ENCODE data around the gene CNTNAP2. TPM values are rescaled to one million over a fixed set of nuclear protein-coding genes. Genes with fewer than 3 reads are reported as not detected.
A peak's percentile ranks its signal among the peaks of the same experiment; 100 is the strongest.

CNTNAP2 gene
- total RNA-seq, 4 donors from 2014 or later = 0.42 TPM; not detected in 3

GRCh38 chr7:147859033-147859432 is 1742.4 kb downstream of the CNTNAP2 start:
- no peaks in the 10 kb centered on the region for H3K36me3 ChIP-seq
- H3K27me3 ChIP-seq = no peaks in the 10 kb centered on the region
- 57 to 61% methylated on average over 4 of the region's 4 CpGs for WGBS, 2 donors
- peak overlapping the region in 1 of 4 donors; percentile 6 for H3K27ac ChIP-seq
- TF ChIP-seq, protein P1, sequence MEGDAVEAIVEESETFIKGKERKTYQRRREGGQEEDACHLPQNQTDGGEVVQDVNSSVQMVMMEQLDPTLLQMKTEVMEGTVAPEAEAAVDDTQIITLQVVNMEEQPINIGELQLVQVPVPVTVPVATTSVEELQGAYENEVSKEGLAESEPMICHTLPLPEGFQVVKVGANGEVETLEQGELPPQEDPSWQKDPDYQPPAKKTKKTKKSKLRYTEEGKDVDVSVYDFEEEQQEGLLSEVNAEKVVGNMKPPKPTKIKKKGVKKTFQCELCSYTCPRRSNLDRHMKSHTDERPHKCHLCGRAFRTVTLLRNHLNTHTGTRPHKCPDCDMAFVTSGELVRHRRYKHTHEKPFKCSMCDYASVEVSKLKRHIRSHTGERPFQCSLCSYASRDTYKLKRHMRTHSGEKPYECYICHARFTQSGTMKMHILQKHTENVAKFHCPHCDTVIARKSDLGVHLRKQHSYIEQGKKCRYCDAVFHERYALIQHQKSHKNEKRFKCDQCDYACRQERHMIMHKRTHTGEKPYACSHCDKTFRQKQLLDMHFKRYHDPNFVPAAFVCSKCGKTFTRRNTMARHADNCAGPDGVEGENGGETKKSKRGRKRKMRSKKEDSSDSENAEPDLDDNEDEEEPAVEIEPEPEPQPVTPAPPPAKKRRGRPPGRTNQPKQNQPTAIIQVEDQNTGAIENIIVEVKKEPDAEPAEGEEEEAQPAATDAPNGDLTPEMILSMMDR (IDR thresholded peaks at IDR 0.05) = no peak
- TF ChIP-seq POLR2A (IDR thresholded peaks at IDR 0.05) (no peak), EP300 (IDR thresholded peaks at IDR 0.05) (no peak)
- no peak for DNase-seq (ENCODE audit: low spot score in 2 of 2)
- H3K9me3 ChIP-seq = peaks cover 0 to 2% (median 0%) of the 10 kb centered on the region in 4 donors
- H3K4me1 ChIP-seq = peaks cover 0 to 5% (median 0%) of the 10 kb centered on the region in 4 donors
- no peak overlapping the region for H3K4me3 ChIP-seq

GRCh38 chr7:147859486-147859885 is 1742.9 kb downstream of the CNTNAP2 start:
- TF ChIP-seq POLR2A (IDR thresholded peaks at IDR 0.05) = no peak
- no peak for TF ChIP-seq EP300 (IDR thresholded peaks at IDR 0.05)
- TF ChIP-seq, protein P1 (IDR thresholded peaks at IDR 0.05) = no peak
- H3K9me3 ChIP-seq = peaks cover 0 to 2% (median 0%) of the 10 kb centered on the region in 4 donors

DNA sequence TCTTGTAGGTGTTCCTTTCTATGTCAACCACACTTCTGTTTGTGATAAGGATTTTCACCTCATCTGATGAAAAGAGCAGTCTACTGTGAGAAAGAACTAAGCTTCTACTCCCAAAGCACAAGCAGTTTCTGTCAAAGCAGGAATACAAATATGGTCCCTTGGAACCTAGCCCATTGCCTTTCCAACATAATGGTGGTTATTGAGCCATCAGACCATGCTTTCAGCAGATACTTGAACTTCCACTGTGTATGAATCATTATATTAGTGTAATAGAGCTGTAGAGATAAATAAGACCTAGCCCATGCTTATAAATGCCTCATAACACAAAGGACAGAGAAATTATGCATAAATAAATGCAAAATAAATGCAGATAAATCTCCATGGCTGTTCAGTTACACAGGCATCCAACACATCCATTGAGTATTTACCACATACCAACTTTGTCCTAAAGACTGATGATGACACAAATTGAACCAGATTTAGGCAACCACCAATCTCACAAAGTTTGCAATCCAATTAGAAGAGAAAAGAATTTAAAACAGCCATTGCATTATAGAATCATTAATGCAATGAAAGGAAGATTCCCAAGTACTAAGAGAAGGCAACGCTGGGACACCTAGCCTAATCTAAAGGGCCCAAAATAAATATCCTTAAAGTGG is 1744.6 kb downstream of the CNTNAP2 start:
- Histone ChIP-seq H3K9me3 (peaks cover 0 to 2% (median 0%) of the 10 kb centered on the region in 4 donors), H3K4me3 (no peak overlapping the region), H3K36me3 (no peaks in the 10 kb centered on the region), H3K4me1 (peaks cover 0 to 5% (median 0%) of the 10 kb centered on the region in 4 donors), H3K27me3 (no peaks in the 10 kb centered on the region), H3K27ac (peak overlapping the region in 1 of 4 donors; percentile 11)
- TF ChIP-seq, protein P1 (IDR thresholded peaks at IDR 0.05) = no peak
- TF ChIP-seq POLR2A (IDR thresholded peaks at IDR 0.05) (no peak), EP300 (IDR thresholded peaks at IDR 0.05) (no peak)
- DNase-seq (ENCODE audit: low spot score in 2 of 2) = no peak
- 71 to 75% methylated on average over 1 of the region's 1 CpG for WGBS, 2 donors

More at GRCh38 chr7:147859486-147859885, 1742.9 kb downstream of the CNTNAP2 start:
- Histone ChIP-seq H3K27ac (no peak overlapping the region), H3K4me1 (peaks cover 0 to 5% (median 0%) of the 10 kb centered on the region in 4 donors), H3K4me3 (no peak overlapping the region), H3K27me3 (no peaks in the 10 kb centered on the region), H3K36me3 (no peaks in the 10 kb centered on the region)
- no peak for DNase-seq (ENCODE audit: low spot score in 2 of 2)

DNA sequence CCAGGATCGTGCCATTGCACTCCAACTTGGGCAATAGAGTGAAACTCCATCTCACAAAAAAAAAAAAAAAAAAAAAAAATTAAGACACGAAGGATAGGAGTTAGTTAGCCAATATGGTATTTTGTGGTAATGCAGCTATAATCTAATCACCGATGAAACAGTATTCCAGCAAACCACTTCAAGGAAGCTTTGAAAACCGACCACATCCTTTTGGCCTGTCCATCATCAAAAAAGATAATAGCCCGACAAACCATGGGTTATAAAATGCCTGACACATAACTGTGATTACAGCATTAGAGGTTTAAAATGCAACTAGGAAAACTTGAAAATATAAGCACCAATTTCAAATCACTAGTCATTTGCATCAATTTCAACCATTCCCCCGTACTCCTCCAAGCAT is 1745.3 kb downstream of the CNTNAP2 start:
- H3K4me3 ChIP-seq = no peak overlapping the region
- H3K36me3 ChIP-seq = no peaks in the 10 kb centered on the region
- no peak for DNase-seq (ENCODE audit: low spot score in 2 of 2)
- H3K9me3 ChIP-seq = peaks cover 0 to 2% (median 0%) of the 10 kb centered on the region in 4 donors
- WGBS, 2 donors = 81 to 84% methylated on average over 6 of the region's 6 CpGs
- H3K4me1 ChIP-seq = peaks cover 0 to 5% (median 0%) of the 10 kb centered on the region in 4 donors
- no peak overlapping the region for H3K27ac ChIP-seq
- no peak for TF ChIP-seq POLR2A (IDR thresholded peaks at IDR 0.05)
- TF ChIP-seq EP300 (IDR thresholded peaks at IDR 0.05) = no peak
- TF ChIP-seq, protein P1 (IDR thresholded peaks at IDR 0.05) = no peak
- no peaks in the 10 kb centered on the region for H3K27me3 ChIP-seq

- 48 to 53% methylated on average over 2 of the region's 2 CpGs for WGBS, 2 donors
Measured at GRCh38 chr7:147869456-147869855, 1752.9 kb downstream of the CNTNAP2 start.

More at GRCh38 chr7:147869456-147869855, 1752.9 kb downstream of the CNTNAP2 start:
- TF ChIP-seq, protein P1 (IDR thresholded peaks at IDR 0.05) = no peak
- TF ChIP-seq EP300 (IDR thresholded peaks at IDR 0.05) (no peak), POLR2A (IDR thresholded peaks at IDR 0.05) (no peak)
- DNase-seq (ENCODE audit: low spot score in 2 of 2) = no peak
- H3K27me3 ChIP-seq = no peaks in the 10 kb centered on the region
- no peak overlapping the region for H3K4me3 ChIP-seq
- no peak overlapping the region for H3K27ac ChIP-seq
- H3K4me1 ChIP-seq = no peaks in the 10 kb centered on the region
- no peaks in the 10 kb centered on the region for H3K9me3 ChIP-seq
- H3K36me3 ChIP-seq = no peaks in the 10 kb centered on the region

Measured in tibial nerve (tissue), 4 donors.